B cell (primary cell): ENCODE data around the gene CAMK1D. TPM values are rescaled to one million over a fixed set of nuclear protein-coding genes. Genes with fewer than 3 reads are reported as not detected.

Experiments
- ATAC-seq: fragments of 200-7000 bp; cut with Tn5 transposase; one replicate; pipeline ENCODE4 v1.10.0; 2021; ENCODE audit warnings: low read depth, mild to moderate bottlenecking, moderate number of reproducible peaks, moderate library complexity
- CTCF ChIA-PET: fragments of 350-600 bp; sonication (Branson Sonifier 250); formaldehyde crosslinking; loops from one replicate; lab custom pipeline; 2021; ENCODE audit warnings: antibody characterized with exemption, inconsistent platforms; lab: Charles Lee
- POLR2A ChIA-PET: fragments of 350-600 bp; sonication (Branson Sonifier 250); formaldehyde crosslinking; loops from one replicate; lab custom pipeline; 2021; ENCODE audit warnings: antibody characterized with exemption; lab: Charles Lee
- DNase-seq: peaks from one replicate; pipeline ENCODE4 v3.0.0; 2013
- H2AFZ ChIP-seq: 2 replicates; pipeline ENCODE4 v1.6.1; 2012; ENCODE audit warnings: mild to moderate bottlenecking, low read depth, low read length; ENCODE audit not compliant: insufficient read depth, poor library complexity, severe bottlenecking
- H3K27ac ChIP-seq, 2 donors: 1 replicate in 1 of 2; 2 replicates in 1 of 2; pipeline ENCODE4 v1.5.1; 2012 to 2013; ENCODE audit warnings: low read length in 2 of 2, mild to moderate bottlenecking in 2 of 2, moderate library complexity in 1 of 2
- H3K27me3 ChIP-seq, 4 experiments: fragments of 200-600 bp in 1 of 4; sonication (generic) in 1 of 4; replicated peaks in 1 of 4; 1 replicate in 2 of 4; 2 replicates in 2 of 4; pipeline versions ENCODE4 v1.6.1 to v1.7.0; 2013 to 2016; ENCODE audit warnings: low read length in 3 of 4, mild to moderate bottlenecking in 2 of 4, mixed read lengths in 1 of 4, moderate library complexity in 1 of 4; ENCODE audit not compliant: insufficient read depth in 4 of 4, control insufficient read depth in 3 of 4; ENCODE audit errors: control extremely low read depth in 1 of 4
- H3K36me3 ChIP-seq, 2 experiments: replicated peaks in 1 of 2; 1 replicate in 1 of 2; 2 replicates in 1 of 2; pipeline versions ENCODE4 v1.6.1 to v1.7.1; 2013; ENCODE audit warnings: low read length in 1 of 2; ENCODE audit not compliant: insufficient read depth in 2 of 2, control insufficient read depth in 1 of 2; ENCODE audit errors: control extremely low read depth in 1 of 2, extremely low read depth in 1 of 2
- H3K4me1 ChIP-seq, 2 donors: fragments of 200-600 bp in 1 of 2; sonication (generic) in 1 of 2; 1 replicate in 1 of 2; 2 replicates in 1 of 2; pipeline versions ENCODE4 v1.5.1 to v1.6.1; 2013 to 2017; ENCODE audit warnings: low read length in 2 of 2; ENCODE audit not compliant: control insufficient read depth in 2 of 2, insufficient read depth in 2 of 2
- H3K4me2 ChIP-seq: replicated peaks from 2 replicates; pipeline ENCODE3; 2012; ENCODE audit warnings: mild to moderate bottlenecking, low read depth, low read length; ENCODE audit not compliant: poor library complexity, severe bottlenecking
- H3K4me3 ChIP-seq, 5 experiments: fragments of 200-600 bp in 1 of 5; sonication (generic) in 1 of 5; 1 replicate in 3 of 5; 2 replicates in 2 of 5; pipeline versions ENCODE4 v1.5.1 to v1.7.0; 2011 to 2016; ENCODE audit warnings: low read length in 4 of 5, mild to moderate bottlenecking in 4 of 5, low read depth in 2 of 5, control low read depth in 1 of 5, moderate library complexity in 1 of 5; ENCODE audit not compliant: insufficient read depth in 1 of 5; ENCODE audit errors: control extremely low read depth in 1 of 5, extremely low read depth in 1 of 5
- H3K79me2 ChIP-seq: fragments of 200-600 bp; sonication (generic); one replicate; pipeline ENCODE4 v1.6.0; 2016; ENCODE audit warnings: low read length; ENCODE audit not compliant: control insufficient read depth, insufficient read depth
- H3K9ac ChIP-seq: fragments of 200-600 bp; sonication (generic); 2 replicates; pipeline ENCODE4 v1.6.1; 2017; ENCODE audit warnings: mild to moderate bottlenecking, low read length, moderate library complexity
- H3K9me3 ChIP-seq, 3 donors: one replicate each; pipeline versions ENCODE4 v1.6.1 to v1.7.1; 2013; ENCODE audit warnings: low read length in 2 of 3; ENCODE audit not compliant: control insufficient read depth in 2 of 3, insufficient read depth in 1 of 3; ENCODE audit errors: control extremely low read depth in 1 of 3
- H4K20me1 ChIP-seq: 2 replicates; pipeline ENCODE4 v1.6.0; 2012; ENCODE audit warnings: mild to moderate bottlenecking, low read length; ENCODE audit not compliant: insufficient read depth, control insufficient read depth, poor library complexity, severe bottlenecking
- H3K27ac Mint-ChIP-seq: one replicate; pipeline ENCODE4 v1.8.0; 2021; ENCODE audit warnings: mixed read lengths
- H3K27me3 Mint-ChIP-seq: one replicate; pipeline ENCODE4 v1.8.0; 2021; ENCODE audit warnings: mixed read lengths
- H3K4me1 Mint-ChIP-seq: one replicate; pipeline ENCODE4 v1.8.0; 2021; ENCODE audit warnings: mixed read lengths
- H3K4me3 Mint-ChIP-seq: one replicate; pipeline ENCODE4 v1.8.0; 2021; ENCODE audit warnings: mixed read lengths
- H3K9me3 Mint-ChIP-seq: one replicate; pipeline ENCODE4 v1.8.0; 2022; ENCODE audit warnings: mixed read lengths; ENCODE audit not compliant: insufficient read depth
- EZH2 ChIP-seq: IDR thresholded peaks from 2 replicates; pipeline ENCODE4 v1.6.1; 2012; ENCODE audit warnings: borderline replicate concordance, low read depth, mild to moderate bottlenecking, moderate library complexity, low read length; ENCODE audit not compliant: insufficient read depth, poor library complexity, severe bottlenecking
- WGBS: methylation state at CpG from one replicate; pipeline ENCODE4 v1.1.5; 2013; ENCODE audit warnings: missing lambda C conversion rate; ENCODE audit not compliant: insufficient coverage; 5-methylcytosine and 5-hydroxymethylcytosine counted together
- intact Hi-C: fragments of 100-400 bp; cut with micrococcal nuclease; formaldehyde crosslinking; loops from one replicate; pipeline ENCODE4 v1.10.0; 2022
- polyA plus RNA-seq: library from polyadenylated mRNA; depleted of rRNA; stranded (reverse); fragments of >200 nt; gene quantifications from 2 replicates; pipeline ENCODE4 v1.2.3, GENCODE V29; 2012
- total RNA-seq, 2 donors: library from RNA; stranded (reverse); fragments of 120-200 nt in 1 of 2; gene quantifications; 1 replicate in 1 of 2; 2 replicates in 1 of 2; pipeline versions ENCODE4 v1.2.3 to v1.2.4, GENCODE V29; 2013 to 2022
- TF ChIP-seq, protein P1 (sequence below): fragments of 200-600 bp; IDR thresholded peaks from one replicate; pipeline ENCODE4 v1.8.0; 2022; ENCODE audit warnings: antibody characterized with exemption, mild to moderate bottlenecking

The CAMK1D gene
- total and polyA plus RNA-seq, 2 donors (not counting 1 experiment from before 2014, with no cell fraction given), result 34.1 to 69.7 TPM

DNA sequence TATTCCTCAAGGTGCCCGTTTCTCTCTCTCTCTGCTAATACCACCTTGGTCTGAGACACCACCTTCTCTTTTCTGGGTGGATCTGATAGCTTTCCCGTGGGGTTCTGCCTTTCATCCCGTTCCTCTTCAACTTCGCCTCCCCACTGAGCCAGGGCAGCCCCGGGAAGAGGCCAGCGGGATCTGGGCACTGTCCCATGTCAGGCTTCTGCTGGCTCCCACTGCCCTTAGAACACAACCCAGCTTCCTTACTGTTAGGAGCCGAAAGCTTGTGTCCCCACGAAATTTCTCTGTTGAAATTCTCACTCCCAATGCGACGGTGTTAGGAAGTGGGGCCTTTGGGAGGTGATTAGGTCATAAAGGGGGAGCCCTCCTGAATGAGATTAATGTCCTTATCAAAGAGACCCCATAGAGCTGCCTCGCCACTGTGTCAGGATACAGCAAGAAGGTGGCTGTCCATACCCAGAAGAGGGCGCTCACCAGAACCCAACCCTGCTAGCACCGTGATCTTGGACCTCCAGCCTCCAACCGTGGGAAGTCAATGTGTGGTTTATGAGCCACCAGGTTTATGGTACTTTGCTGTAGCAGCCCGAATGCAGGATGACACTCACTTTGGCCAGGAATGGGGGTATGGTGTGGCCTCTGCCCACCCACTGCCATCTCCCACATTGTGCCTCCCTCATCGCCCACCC lies 79.2 kb downstream of the CAMK1D start:
- H3K27ac Mint-ChIP-seq, result peak overlapping the region; percentile 20
- POLR2A ChIA-PET, result no interaction called here
- intact Hi-C loops, result no loop called here
- no peak overlapping the region for H3K4me2 ChIP-seq
- CTCF ChIA-PET, result no interaction called here
- no peak overlapping the region for H2AFZ ChIP-seq
- no peaks in the 10 kb centered on the region for H3K27me3 ChIP-seq
- no peak overlapping the region for H3K9ac ChIP-seq
- peaks cover 25 to 29% of the 10 kb centered on the region in 2 donors for H3K4me1 ChIP-seq
- no peaks in the 10 kb centered on the region for H3K9me3 Mint-ChIP-seq
- peaks cover 98% of the 10 kb centered on the region for H3K79me2 ChIP-seq
- no peak overlapping the region for H3K27ac ChIP-seq
- no peaks in the 10 kb centered on the region for H3K27me3 Mint-ChIP-seq
- TF ChIP-seq EZH2, result no peak
- TF ChIP-seq, protein P1, sequence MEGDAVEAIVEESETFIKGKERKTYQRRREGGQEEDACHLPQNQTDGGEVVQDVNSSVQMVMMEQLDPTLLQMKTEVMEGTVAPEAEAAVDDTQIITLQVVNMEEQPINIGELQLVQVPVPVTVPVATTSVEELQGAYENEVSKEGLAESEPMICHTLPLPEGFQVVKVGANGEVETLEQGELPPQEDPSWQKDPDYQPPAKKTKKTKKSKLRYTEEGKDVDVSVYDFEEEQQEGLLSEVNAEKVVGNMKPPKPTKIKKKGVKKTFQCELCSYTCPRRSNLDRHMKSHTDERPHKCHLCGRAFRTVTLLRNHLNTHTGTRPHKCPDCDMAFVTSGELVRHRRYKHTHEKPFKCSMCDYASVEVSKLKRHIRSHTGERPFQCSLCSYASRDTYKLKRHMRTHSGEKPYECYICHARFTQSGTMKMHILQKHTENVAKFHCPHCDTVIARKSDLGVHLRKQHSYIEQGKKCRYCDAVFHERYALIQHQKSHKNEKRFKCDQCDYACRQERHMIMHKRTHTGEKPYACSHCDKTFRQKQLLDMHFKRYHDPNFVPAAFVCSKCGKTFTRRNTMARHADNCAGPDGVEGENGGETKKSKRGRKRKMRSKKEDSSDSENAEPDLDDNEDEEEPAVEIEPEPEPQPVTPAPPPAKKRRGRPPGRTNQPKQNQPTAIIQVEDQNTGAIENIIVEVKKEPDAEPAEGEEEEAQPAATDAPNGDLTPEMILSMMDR, result no peak
- peaks cover 0 to 11% (median 0%) of the 10 kb centered on the region in 3 donors for H3K9me3 ChIP-seq
- H3K36me3 ChIP-seq, result peaks cover 8 to 19% of the 10 kb centered on the region in 2 experiments
- no peak for DNase-seq
- no peak overlapping the region for H3K4me3 Mint-ChIP-seq
- 100% methylated on average over 10 of the region's 16 CpGs for WGBS
- no peak overlapping the region for H3K4me3 ChIP-seq
- ATAC-seq, result no peak
- peaks cover 54% of the 10 kb centered on the region for H3K4me1 Mint-ChIP-seq
- H4K20me1 ChIP-seq, result peaks cover 96% of the 10 kb centered on the region

DNA sequence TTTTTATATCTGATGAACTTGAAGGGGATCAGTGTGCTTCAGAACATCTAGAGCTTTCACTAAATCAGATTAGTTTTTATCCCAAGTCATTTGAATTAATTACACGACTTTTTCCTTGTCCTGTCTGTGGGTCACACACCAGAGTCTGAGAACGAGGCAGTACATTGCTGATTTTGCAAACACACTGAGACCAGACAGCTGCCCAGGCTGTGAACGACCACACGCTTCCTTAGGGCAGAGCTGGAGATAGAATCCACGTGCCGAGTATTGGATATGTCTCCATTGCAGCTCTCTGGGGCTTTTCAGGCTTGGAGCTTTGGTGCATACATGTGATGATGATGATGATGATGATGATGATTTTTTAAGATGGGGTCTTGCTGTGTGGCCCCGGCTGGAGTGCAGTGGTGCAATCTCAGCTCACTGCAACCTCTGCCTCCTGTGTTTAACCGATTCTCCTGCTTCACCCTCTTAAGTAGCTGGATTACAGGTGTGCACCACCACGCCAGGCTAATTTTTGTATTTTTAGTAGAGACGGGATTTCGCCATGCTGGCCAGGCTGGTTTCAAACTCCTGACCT lies 81.1 kb downstream of the CAMK1D start:
- no peak overlapping the region for H3K9ac ChIP-seq
- peaks cover 15 to 24% of the 10 kb centered on the region in 2 donors for H3K4me1 ChIP-seq
- no peak overlapping the region for H2AFZ ChIP-seq
- DNase-seq (no peak), ATAC-seq (no peak)
- TF ChIP-seq, protein P1, result no peak
- no peak for TF ChIP-seq EZH2
- H3K27ac ChIP-seq, result no peak overlapping the region
- H3K9me3 ChIP-seq, result no peaks in the 10 kb centered on the region
- H3K4me1 Mint-ChIP-seq, result peaks cover 50% of the 10 kb centered on the region
- 96% methylated on average over 11 of the region's 11 CpGs for WGBS
- POLR2A ChIA-PET, result no interaction called here
- peaks cover 8 to 17% of the 10 kb centered on the region in 2 experiments for H3K36me3 ChIP-seq
- no peaks in the 10 kb centered on the region for H3K27me3 Mint-ChIP-seq
- intact Hi-C loops, result no loop called here
- no peak overlapping the region for H3K4me3 ChIP-seq
- no peaks in the 10 kb centered on the region for H3K27me3 ChIP-seq
- H3K4me3 Mint-ChIP-seq, result no peak overlapping the region
- H3K4me2 ChIP-seq, result no peak overlapping the region
- H4K20me1 ChIP-seq, result peaks cover 97% of the 10 kb centered on the region
- CTCF ChIA-PET, result interaction anchor here (1.9 kb wide), 1 partner anchor 226 kb away, joined by 4 read pairs; no protein-coding TSS in a partner anchor
- H3K27ac Mint-ChIP-seq, result no peak overlapping the region
- no peaks in the 10 kb centered on the region for H3K9me3 Mint-ChIP-seq
- H3K79me2 ChIP-seq, result peaks cover 98% of the 10 kb centered on the region
